Loucy (cell line): Measurements from ENCODE around the gene TC2N.
A peak's percentile ranks its signal among the peaks of the same experiment; 100 is the strongest.

ENCODE experiments used
- H2AFZ ChIP-seq: fragments of 200-600 bp; sonication (generic); 2 replicates; pipeline ENCODE4 v1.6.0; 2016; ENCODE audit warnings: antibody characterized with exemption, mild to moderate bottlenecking, low read length, moderate library complexity
- H3F3A ChIP-seq: fragments of 200-600 bp; 2 replicates; pipeline ENCODE4 v1.6.0; 2016; ENCODE audit warnings: antibody characterized with exemption, low read depth, mild to moderate bottlenecking
- H3K27me3 ChIP-seq: fragments of 200-600 bp; sonication (generic); 2 replicates; pipeline ENCODE4 v1.6.1; 2014; ENCODE audit warnings: low read length, mild to moderate bottlenecking; ENCODE audit not compliant: insufficient read depth, poor library complexity, severe bottlenecking
- H3K36me3 ChIP-seq: fragments of 200-600 bp; sonication (generic); 2 replicates; pipeline ENCODE4 v1.6.1; 2016; ENCODE audit warnings: low read length; ENCODE audit not compliant: insufficient read depth
- H3K4me1 ChIP-seq: fragments of 200-600 bp; sonication (generic); 2 replicates; pipeline ENCODE4 v1.5.1; 2014; ENCODE audit warnings: low read length, mild to moderate bottlenecking; ENCODE audit not compliant: insufficient read depth, poor library complexity, severe bottlenecking
- H3K4me2 ChIP-seq: fragments of 200-600 bp; sonication (generic); 2 replicates; pipeline ENCODE4 v1.6.0; 2014; ENCODE audit warnings: antibody characterized with exemption, low read length, low read depth, mild to moderate bottlenecking; ENCODE audit not compliant: poor library complexity, severe bottlenecking
- H3K4me3 ChIP-seq: fragments of 200-600 bp; sonication (generic); 2 replicates; pipeline ENCODE4 v1.5.1; 2014; ENCODE audit warnings: low read length, mild to moderate bottlenecking, mixed read lengths; ENCODE audit not compliant: poor library complexity, severe bottlenecking
- H3K79me2 ChIP-seq: fragments of 200-600 bp; sonication (generic); 2 replicates; pipeline ENCODE4 v1.6.1; 2014; ENCODE audit warnings: low read length; ENCODE audit not compliant: insufficient read depth
- H3K9ac ChIP-seq: fragments of 200-600 bp; sonication (generic); 2 replicates; pipeline ENCODE4 v1.6.0; 2014; ENCODE audit warnings: mild to moderate bottlenecking, low read depth, low read length, moderate library complexity; ENCODE audit not compliant: poor library complexity, severe bottlenecking
- H3K9me2 ChIP-seq: fragments of 200-600 bp; sonication (generic); replicated peaks from 2 replicates; pipeline ENCODE4 v1.6.1; 2016; ENCODE audit warnings: low read depth, low read length, mixed read lengths
- H3K9me3 ChIP-seq: fragments of 200-600 bp; sonication (generic); 2 replicates; pipeline ENCODE4 v1.6.1; 2014; ENCODE audit warnings: mild to moderate bottlenecking, antibody characterized with exemption, low read length, low read depth; ENCODE audit not compliant: insufficient read depth
- H4K20me1 ChIP-seq: fragments of 200-600 bp; sonication (generic); 2 replicates; pipeline ENCODE4 v1.6.0; 2014; ENCODE audit warnings: antibody characterized with exemption, low read length, mild to moderate bottlenecking; ENCODE audit not compliant: insufficient read depth, poor library complexity, severe bottlenecking
- CTCF ChIP-seq: fragments of 200-600 bp; sonication (generic); conservative IDR thresholded peaks from 2 replicates; pipeline ENCODE4 v1.5.1; 2014; ENCODE audit warnings: mild to moderate bottlenecking, antibody characterized with exemption, low read length
- EZH2phosphoT487 ChIP-seq: fragments of 200-600 bp; IDR thresholded peaks from 2 replicates; pipeline ENCODE4 v1.6.1; 2018; ENCODE audit warnings: antibody characterized with exemption, mild to moderate bottlenecking, moderate library complexity, borderline replicate concordance

Gene TC2N

GRCh38 chr14:91858536-91859275 is 8.6 kb downstream of the TC2N start:
- no peaks in the 10 kb centered on the region for H3K9me2 ChIP-seq
- no peak overlapping the region for H3K4me3 ChIP-seq
- 0 out of 2 replicates have a peak overlapping the region, but pooled peaks have one; percentile 2 for H2AFZ ChIP-seq
- no peaks in the 10 kb centered on the region for H3K79me2 ChIP-seq
- H3K4me2 ChIP-seq, result peak overlapping the region; percentile 40
- peaks cover 51% of the 10 kb centered on the region for H3K4me1 ChIP-seq
- TF ChIP-seq EZH2phosphoT487, result no peak
- peak; percentile 34; the same call in 1 of the 2 replicates for TF ChIP-seq CTCF
- H3K36me3 ChIP-seq, result no peaks in the 10 kb centered on the region
- H3K9ac ChIP-seq, result no peak overlapping the region
- no peaks in the 10 kb centered on the region for H3K9me3 ChIP-seq
- no peaks in the 10 kb centered on the region for H3K27me3 ChIP-seq
- H3F3A ChIP-seq, result no peaks in the 10 kb centered on the region
- no peaks in the 10 kb centered on the region for H4K20me1 ChIP-seq

- Histone ChIP-seq H2AFZ (no peak overlapping the region), H3K9ac (no peak overlapping the region), H3K9me2 (no peaks in the 10 kb centered on the region), H3K27me3 (no peaks in the 10 kb centered on the region), H3K4me2 (no peak overlapping the region), H3K36me3 (no peaks in the 10 kb centered on the region), H3F3A (no peaks in the 10 kb centered on the region), H4K20me1 (no peaks in the 10 kb centered on the region), H3K9me3 (no peaks in the 10 kb centered on the region), H3K79me2 (no peaks in the 10 kb centered on the region), H3K4me1 (peaks cover 47% of the 10 kb centered on the region), H3K4me3 (no peak overlapping the region)
- TF ChIP-seq CTCF, result no peak
- no peak for TF ChIP-seq EZH2phosphoT487
Measured at GRCh38 chr14:91857614-91858013, 9.7 kb downstream of the TC2N start.

DNA sequence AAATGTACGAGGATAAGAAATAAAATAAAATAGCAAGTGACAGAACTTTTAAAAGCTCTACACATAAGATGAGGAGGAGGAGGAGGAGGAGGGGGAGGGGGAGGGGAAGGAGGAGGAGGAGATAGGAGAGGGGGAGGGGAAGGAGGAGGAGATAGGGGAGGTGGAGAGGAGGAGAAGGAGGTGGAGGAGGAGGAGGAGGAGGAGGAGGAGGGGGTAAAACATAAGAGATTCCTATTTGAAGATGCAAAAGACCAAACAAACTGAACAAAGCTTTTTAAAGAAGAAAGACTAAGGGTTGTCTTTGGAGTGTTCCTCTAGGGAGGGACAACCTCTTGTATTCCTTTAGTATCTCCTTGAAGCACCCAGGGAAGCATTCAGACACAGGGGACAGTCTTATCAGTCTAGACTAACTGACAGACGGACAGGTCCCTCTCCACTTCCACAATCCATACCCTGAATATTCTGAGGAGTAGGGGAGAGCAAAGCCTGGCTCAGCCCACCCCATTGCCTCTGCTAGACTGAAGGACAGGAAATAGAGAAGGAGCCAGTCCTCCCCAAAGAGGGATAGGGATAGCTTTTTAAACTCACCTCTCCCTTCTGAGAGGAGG is 12.9 kb downstream of the TC2N start:
- Histone ChIP-seq H3K9me3 (no peaks in the 10 kb centered on the region), H2AFZ (no peak overlapping the region), H3K9me2 (no peaks in the 10 kb centered on the region), H3K27me3 (no peaks in the 10 kb centered on the region), H3K4me2 (no peak overlapping the region), H3K4me1 (peaks cover 32% of the 10 kb centered on the region), H3F3A (no peaks in the 10 kb centered on the region), H3K79me2 (no peaks in the 10 kb centered on the region), H3K9ac (no peak overlapping the region), H3K36me3 (no peaks in the 10 kb centered on the region), H4K20me1 (no peaks in the 10 kb centered on the region), H3K4me3 (no peak overlapping the region)
- TF ChIP-seq CTCF, result no peak
- no peak for TF ChIP-seq EZH2phosphoT487
